ENCODE data around the gene ITGB8. TPM values are rescaled to one million over a fixed set of nuclear protein-coding genes. Genes with fewer than 3 reads are reported as not detected.

The ITGB8 gene
- total and polyA plus RNA-seq, 9 of the 15 experiments (the other 6 are each of a cell fraction or from before 2014, with no cell fraction given) = under 0.01 to 0.03 (median 0.02) TPM; not detected in 6

- TF ChIP-seq THAP12 (CRISPR knock-in tag; IDR thresholded peaks at IDR 0.05) (no peak), CXXC5 (CRISPR knock-in tag; IDR thresholded peaks at IDR 0.05) (no peak), ZBTB9 (CRISPR knock-in tag; IDR thresholded peaks at IDR 0.05) (no peak), TCFL5 (CRISPR knock-in tag; conservative IDR thresholded peaks at IDR 0.05) (no peak), NCOA1 (IDR thresholded peaks at IDR 0.05; ENCODE audit: low read depth) (no peak), MCM5 (IDR thresholded peaks at IDR 0.05; ENCODE audit: low read depth) (no peak), GTF3C2 (IDR thresholded peaks at IDR 0.05; ENCODE audit: borderline replicate concordance, extremely low read depth, insufficient read length) (no peak), CCNT2 (IDR thresholded peaks at IDR 0.05; ENCODE audit: borderline replicate concordance, extremely low read depth, insufficient read length, low read depth, low read length) (no peak), HEY1 (CRISPR knock-in tag; IDR thresholded peaks at IDR 0.05; ENCODE audit: borderline replicate concordance) (no peak), ZFP91 (CRISPR knock-in tag; IDR thresholded peaks at IDR 0.05) (no peak), SPI1 (IDR thresholded peaks at IDR 0.05; ENCODE audit: borderline replicate concordance, low read depth, low read length) (no peak)
Observed at GRCh38 chr7:20412032-20412431, 81.3 kb downstream of the ITGB8 start (continued).
